ENCODE results near the gene OR51B2.

DNA sequence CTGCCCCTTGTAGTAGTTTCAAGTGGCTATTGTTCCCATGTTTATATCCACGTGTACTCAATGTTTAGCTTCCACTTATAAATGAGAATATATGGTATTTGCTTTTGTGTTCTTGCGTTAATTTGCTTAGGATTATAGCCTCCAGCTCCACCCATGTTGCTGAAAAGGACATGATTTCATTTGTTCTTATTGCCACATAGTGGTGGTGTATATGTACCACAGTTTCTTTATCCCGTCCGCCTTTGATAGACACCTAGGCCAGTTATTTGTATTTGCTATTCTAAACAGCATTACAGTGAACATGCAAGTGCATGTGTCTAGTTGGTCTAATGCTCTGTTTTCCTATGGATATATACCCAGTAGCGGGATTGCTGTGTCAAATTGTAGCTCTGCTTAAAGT is 6.8 kb downstream of the OR51B2 start:
- no peak for TF ChIP-seq POLR2A (IDR thresholded peaks at IDR 0.05; ENCODE audit: low read depth, low read length)
- no peak for TF ChIP-seq POLR2AphosphoS5 (IDR thresholded peaks at IDR 0.05; ENCODE audit: low read depth, low read length)
